ENCODE data around the gene HBM. TPM values are rescaled to one million over a fixed set of nuclear protein-coding genes. Genes with fewer than 3 reads are reported as not detected.
"Not testable (repeated sequence)": the region's sequence is repeated elsewhere in the genome, so short reads cannot be mapped to it uniquely, and the experiment has no call there.

The HBM gene
- polyA plus RNA-seq, 2 of the 4 experiments (the other 2 are of a cell fraction), result not detected

DNA sequence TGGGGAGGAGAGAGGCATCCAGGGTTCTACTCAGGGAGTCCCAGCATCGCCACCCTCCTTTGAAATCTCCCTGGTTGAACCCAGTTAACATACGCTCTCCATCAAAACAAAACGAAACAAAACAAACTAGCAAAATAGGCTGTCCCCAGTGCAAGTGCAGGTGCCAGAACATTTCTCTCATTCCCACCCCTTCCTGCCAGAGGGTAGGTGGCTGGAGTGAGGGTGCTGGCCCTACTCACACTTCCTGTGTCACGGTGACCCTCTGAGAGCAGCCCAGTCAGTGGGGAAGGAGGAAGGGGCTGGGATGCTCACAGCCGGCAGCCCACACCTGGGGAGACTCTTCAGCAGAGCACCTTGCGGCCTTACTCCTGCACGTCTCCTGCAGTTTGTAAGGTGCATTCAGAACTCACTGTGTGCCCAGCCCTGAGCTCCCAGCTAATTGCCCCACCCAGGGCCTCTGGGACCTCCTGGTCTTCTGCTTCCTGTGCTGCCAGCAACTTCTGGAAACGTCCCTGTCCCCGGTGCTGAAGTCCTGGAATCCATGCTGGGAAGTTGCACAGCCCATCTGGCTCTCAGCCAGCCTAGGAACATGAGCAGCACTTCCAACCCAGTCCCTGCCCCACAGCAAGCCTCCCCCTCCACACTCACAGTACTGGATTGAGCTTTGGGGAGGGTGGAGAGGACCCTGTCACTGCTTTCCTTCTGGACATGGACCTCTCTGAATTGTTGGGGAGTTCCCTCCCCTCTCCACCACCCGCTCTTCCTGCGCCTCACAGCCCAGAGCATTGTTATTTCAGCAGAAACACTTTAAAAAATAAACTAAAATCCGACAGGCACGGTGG is 8.4 kb downstream of the HBM start:
- H3K27ac ChIP-seq; FAIRE-seq; DNase-seq (ENCODE audit: low read depth in 1 of 2, low spot score in 1 of 2); H3K9me3 ChIP-seq; POLR2A ChIA-PET; H3K4me3 ChIP-seq; H3K4me1 ChIP-seq; H3K4me2 ChIP-seq; TF ChIP-seq FOSL2 (CRISPR knock-in tag; IDR thresholded peaks at IDR 0.05): not testable (repeated sequence)
- TF ChIP-seq, protein P1, sequence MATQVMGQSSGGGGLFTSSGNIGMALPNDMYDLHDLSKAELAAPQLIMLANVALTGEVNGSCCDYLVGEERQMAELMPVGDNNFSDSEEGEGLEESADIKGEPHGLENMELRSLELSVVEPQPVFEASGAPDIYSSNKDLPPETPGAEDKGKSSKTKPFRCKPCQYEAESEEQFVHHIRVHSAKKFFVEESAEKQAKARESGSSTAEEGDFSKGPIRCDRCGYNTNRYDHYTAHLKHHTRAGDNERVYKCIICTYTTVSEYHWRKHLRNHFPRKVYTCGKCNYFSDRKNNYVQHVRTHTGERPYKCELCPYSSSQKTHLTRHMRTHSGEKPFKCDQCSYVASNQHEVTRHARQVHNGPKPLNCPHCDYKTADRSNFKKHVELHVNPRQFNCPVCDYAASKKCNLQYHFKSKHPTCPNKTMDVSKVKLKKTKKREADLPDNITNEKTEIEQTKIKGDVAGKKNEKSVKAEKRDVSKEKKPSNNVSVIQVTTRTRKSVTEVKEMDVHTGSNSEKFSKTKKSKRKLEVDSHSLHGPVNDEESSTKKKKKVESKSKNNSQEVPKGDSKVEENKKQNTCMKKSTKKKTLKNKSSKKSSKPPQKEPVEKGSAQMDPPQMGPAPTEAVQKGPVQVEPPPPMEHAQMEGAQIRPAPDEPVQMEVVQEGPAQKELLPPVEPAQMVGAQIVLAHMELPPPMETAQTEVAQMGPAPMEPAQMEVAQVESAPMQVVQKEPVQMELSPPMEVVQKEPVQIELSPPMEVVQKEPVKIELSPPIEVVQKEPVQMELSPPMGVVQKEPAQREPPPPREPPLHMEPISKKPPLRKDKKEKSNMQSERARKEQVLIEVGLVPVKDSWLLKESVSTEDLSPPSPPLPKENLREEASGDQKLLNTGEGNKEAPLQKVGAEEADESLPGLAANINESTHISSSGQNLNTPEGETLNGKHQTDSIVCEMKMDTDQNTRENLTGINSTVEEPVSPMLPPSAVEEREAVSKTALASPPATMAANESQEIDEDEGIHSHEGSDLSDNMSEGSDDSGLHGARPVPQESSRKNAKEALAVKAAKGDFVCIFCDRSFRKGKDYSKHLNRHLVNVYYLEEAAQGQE (IDR thresholded peaks at IDR 0.05), result peak; percentile 85
- TF ChIP-seq FOSL2 (IDR thresholded peaks at IDR 0.05), result peak; percentile 40; the same call in 1 of the 2 replicates
- TF ChIP-seq, protein P2, sequence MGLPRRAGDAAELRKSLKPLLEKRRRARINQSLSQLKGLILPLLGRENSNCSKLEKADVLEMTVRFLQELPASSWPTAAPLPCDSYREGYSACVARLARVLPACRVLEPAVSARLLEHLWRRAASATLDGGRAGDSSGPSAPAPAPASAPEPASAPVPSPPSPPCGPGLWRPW (IDR thresholded peaks at IDR 0.05), result peak; percentile 83; the same call in 1 of the 2 replicates
- ATAC-seq, result peak in 1 of 2 experiments; percentile 3; a peak in 1 of 6 replicates
- WGBS (ENCODE audit: missing lambda C conversion rate), result 55% methylated on average over 6 of the region's 13 CpGs
- CTCF ChIA-PET, result interaction anchor here (0.6 to 1.5 kb wide), 2 partner anchors 33 to 109 kb away, joined by 3 to 5 read pairs; no protein-coding TSS in a partner anchor

DNA sequence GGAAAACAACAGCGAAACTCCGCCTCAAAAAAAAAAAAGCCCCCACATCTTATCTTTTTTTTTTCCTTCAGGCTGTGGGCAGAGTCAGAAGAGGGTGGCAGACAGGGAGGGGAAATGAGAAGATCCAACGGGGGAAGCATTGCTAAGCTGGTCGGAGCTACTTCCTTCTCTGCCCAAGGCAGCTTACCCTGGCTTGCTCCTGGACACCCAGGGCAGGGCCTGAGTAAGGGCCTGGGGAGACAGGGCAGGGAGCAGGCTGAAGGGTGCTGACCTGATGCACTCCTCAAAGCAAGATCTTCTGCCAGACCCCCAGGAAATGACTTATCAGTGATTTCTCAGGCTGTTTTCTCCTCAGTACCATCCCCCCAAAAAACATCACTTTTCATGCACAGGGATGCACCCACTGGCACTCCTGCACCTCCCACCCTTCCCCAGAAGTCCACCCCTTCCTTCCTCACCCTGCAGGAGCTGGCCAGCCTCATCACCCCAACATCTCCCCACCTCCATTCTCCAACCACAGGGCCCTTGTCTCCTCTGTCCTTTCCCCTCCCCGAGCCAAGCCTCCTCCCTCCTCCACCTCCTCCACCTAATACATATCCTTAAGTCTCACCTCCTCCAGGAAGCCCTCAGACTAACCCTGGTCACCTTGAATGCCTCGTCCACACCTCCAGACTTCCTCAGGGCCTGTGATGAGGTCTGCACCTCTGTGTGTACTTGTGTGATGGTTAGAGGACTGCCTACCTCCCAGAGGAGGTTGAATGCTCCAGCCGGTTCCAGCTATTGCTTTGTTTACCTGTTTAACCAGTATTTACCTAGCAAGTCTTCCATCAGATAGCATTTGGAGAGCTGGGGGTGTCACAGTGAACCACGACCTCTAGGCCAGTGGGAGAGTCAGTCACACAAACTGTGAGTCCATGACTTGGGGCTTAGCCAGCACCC is 9.5 kb downstream of the HBM start:
- H3K4me1 ChIP-seq, result no peaks in the 10 kb centered on the region
- no peak overlapping the region for H3K4me2 ChIP-seq
- TF ChIP-seq CBX2 (IDR thresholded peaks at IDR 0.05; ENCODE audit: borderline replicate concordance, low read depth) (no peak), ZFP36 (IDR thresholded peaks at IDR 0.05; ENCODE audit: borderline replicate concordance, partially characterized antibody) (peak; percentile 80)
- DNase-seq (ENCODE audit: low read depth in 1 of 2, low spot score in 1 of 2), result no peak
- CTCF ChIA-PET, result interaction anchor here (0.6 to 1.5 kb wide), 2 partner anchors 34 to 110 kb away, joined by 3 to 5 read pairs; no protein-coding TSS in a partner anchor
- H3K9me3 ChIP-seq, result no peaks in the 10 kb centered on the region
- POLR2A ChIA-PET, result no interaction called here
- 31% methylated on average over 8 of the region's 8 CpGs for WGBS (ENCODE audit: missing lambda C conversion rate)
- H3K4me3 ChIP-seq, result no peak overlapping the region
- FAIRE-seq, result no peak
- no peak overlapping the region for H3K27ac ChIP-seq
- ATAC-seq, result peak in 1 of 2 experiments; percentile 16; a peak in 2 of 6 replicates

DNA sequence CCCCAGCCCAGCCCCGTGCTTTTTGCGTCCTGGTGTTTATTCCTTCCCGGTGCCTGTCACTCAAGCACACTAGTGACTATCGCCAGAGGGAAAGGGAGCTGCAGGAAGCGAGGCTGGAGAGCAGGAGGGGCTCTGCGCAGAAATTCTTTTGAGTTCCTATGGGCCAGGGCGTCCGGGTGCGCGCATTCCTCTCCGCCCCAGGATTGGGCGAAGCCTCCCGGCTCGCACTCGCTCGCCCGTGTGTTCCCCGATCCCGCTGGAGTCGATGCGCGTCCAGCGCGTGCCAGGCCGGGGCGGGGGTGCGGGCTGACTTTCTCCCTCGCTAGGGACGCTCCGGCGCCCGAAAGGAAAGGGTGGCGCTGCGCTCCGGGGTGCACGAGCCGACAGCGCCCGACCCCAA is 10.2 kb downstream of the HBM start:
- H3K27ac ChIP-seq; CTCF ChIA-PET; H3K4me3 ChIP-seq; H3K4me1 ChIP-seq; FAIRE-seq; DNase-seq (ENCODE audit: low read depth in 1 of 2, low spot score in 1 of 2); H3K9me3 ChIP-seq; POLR2A ChIA-PET: not testable (repeated sequence)
- peak; percentile 3 to 5; a peak in 3 of 6 replicates for ATAC-seq
- no CpG with 5 or more reads among the region's 39 CpGs for WGBS (ENCODE audit: missing lambda C conversion rate)
- H3K4me2 ChIP-seq, result peak overlapping the region; percentile 62; the same call in 2 of the 3 replicates

DNA sequence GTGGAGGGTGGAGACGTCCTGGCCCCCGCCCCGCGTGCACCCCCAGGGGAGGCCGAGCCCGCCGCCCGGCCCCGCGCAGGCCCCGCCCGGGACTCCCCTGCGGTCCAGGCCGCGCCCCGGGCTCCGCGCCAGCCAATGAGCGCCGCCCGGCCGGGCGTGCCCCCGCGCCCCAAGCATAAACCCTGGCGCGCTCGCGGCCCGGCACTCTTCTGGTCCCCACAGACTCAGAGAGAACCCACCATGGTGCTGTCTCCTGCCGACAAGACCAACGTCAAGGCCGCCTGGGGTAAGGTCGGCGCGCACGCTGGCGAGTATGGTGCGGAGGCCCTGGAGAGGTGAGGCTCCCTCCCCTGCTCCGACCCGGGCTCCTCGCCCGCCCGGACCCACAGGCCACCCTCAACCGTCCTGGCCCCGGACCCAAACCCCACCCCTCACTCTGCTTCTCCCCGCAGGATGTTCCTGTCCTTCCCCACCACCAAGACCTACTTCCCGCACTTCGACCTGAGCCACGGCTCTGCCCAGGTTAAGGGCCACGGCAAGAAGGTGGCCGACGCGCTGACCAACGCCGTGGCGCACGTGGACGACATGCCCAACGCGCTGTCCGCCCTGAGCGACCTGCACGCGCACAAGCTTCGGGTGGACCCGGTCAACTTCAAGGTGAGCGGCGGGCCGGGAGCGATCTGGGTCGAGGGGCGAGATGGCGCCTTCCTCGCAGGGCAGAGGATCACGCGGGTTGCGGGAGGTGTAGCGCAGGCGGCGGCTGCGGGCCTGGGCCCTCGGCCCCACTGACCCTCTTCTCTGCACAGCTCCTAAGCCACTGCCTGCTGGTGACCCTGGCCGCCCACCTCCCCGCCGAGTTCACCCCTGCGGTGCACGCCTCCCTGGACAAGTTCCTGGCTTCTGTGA is 11.0 kb downstream of the HBM start, which contains the start of gene HBA1:
TSS of gene HBA1 (plus strand) at position 204 of the 906 bp plus-strand sequence. CDS start at position 241, 37 bp downstream.
- H3K4me1 ChIP-seq; FAIRE-seq; H3K27ac ChIP-seq; DNase-seq (ENCODE audit: low read depth in 1 of 2, low spot score in 1 of 2); H3K4me3 ChIP-seq; H3K9me3 ChIP-seq; POLR2A ChIA-PET: not testable (repeated sequence)
- peak within 1 kb of the TSS; percentile 62; the same call in 2 of the 3 replicates for H3K4me2 ChIP-seq
- WGBS (ENCODE audit: missing lambda C conversion rate), result 47% methylated on average over 18 of the region's 88 CpGs
- ATAC-seq, result peak; percentile 1 to 10; a peak in 3 of 6 replicates
- CTCF ChIA-PET, result interaction anchor here (0.9 to 2.1 kb wide), 4 partner anchors 49 to 111 kb away, joined by 3 to 10 read pairs (median 4); no protein-coding TSS in a partner anchor

All from A549 (cell line).